Measurements from ENCODE around the gene LEPR.

DNA sequence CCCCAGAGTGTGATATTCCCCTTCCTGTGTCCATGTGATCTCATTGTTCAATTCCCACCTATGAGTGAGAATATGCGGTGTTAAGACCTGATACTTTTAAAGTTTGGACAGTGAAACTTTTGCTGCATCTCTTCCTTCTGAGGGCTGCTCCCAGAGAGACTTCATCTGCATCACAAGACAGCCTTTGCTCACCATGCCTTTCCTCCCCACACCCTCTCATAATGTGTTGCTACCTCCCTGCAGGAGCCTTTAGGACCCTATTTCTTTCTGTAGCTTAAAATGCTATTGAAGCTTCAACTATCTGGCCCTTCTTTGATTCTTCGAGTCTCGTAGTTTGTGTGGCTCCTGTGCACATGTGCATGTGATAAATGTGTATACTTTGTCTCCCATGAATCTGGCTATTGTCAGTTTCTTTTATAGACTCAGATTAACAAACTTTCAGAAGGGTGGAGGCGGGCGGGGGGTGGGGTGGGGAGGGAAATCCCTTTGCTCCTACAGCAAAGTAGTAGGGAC lies 23.7 kb downstream of the LEPR start:
- no peak for TF ChIP-seq YY1 (IDR thresholded peaks at IDR 0.05; ENCODE audit: insufficient read depth, insufficient read length)
- no peak for TF ChIP-seq ZNF274 (IDR thresholded peaks at IDR 0.05; ENCODE audit: low read depth, low read length)
